CD14-positive monocyte (primary cell): Measurements from ENCODE around the gene EMID1. TPM values are rescaled to one million over a fixed set of nuclear protein-coding genes. Genes with fewer than 3 reads are reported as not detected.
A peak's percentile ranks its signal among the peaks of the same experiment; 100 is the strongest.

Experiments
- DNase-seq, 3 donors: peaks; one replicate each; pipeline ENCODE4 v3.0.0-alpha.2; 2011 to 2022
- H2AFZ ChIP-seq: 2 replicates; pipeline ENCODE4 v1.6.0; 2012; ENCODE audit warnings: mild to moderate bottlenecking, low read depth, low read length, inconsistent platforms; ENCODE audit not compliant: insufficient read depth, poor library complexity, severe bottlenecking
- H3K27ac ChIP-seq, 2 donors: 1 replicate in 1 of 2; 2 replicates in 1 of 2; pipeline ENCODE4 v1.5.1; 2012 to 2013; ENCODE audit warnings: low read length in 2 of 2, control low read depth in 1 of 2, inconsistent platforms in 1 of 2, low read depth in 1 of 2, mild to moderate bottlenecking in 1 of 2
- H3K27me3 ChIP-seq, 2 donors: one replicate each; pipeline versions ENCODE4 v1.6.0 to v1.6.1; 2011 to 2013; ENCODE audit warnings: low read length in 2 of 2; ENCODE audit not compliant: control insufficient read depth in 2 of 2, insufficient read depth in 2 of 2
- H3K36me3 ChIP-seq, 2 donors: replicated peaks in 1 of 2; 1 replicate in 1 of 2; 2 replicates in 1 of 2; pipeline versions ENCODE4 v1.5.1 to v1.6.1; 2012 to 2013; ENCODE audit warnings: low read length in 2 of 2, control low read depth in 1 of 2, inconsistent platforms in 1 of 2, mild to moderate bottlenecking in 1 of 2; ENCODE audit not compliant: insufficient read depth in 2 of 2, control insufficient read depth in 1 of 2
- H3K4me1 ChIP-seq, 2 donors: 1 replicate in 1 of 2; 2 replicates in 1 of 2; pipeline versions ENCODE4 v1.5.1 to v1.6.1; 2012 to 2013; ENCODE audit warnings: low read length in 2 of 2, control low read depth in 1 of 2, inconsistent platforms in 1 of 2, mild to moderate bottlenecking in 1 of 2, moderate library complexity in 1 of 2; ENCODE audit not compliant: insufficient read depth in 2 of 2, control insufficient read depth in 1 of 2
- H3K4me2 ChIP-seq: replicated peaks from 2 replicates; pipeline ENCODE3; 2012; ENCODE audit warnings: low read length, moderate library complexity, mild to moderate bottlenecking; ENCODE audit not compliant: poor library complexity, severe bottlenecking; ENCODE audit errors: extremely low read depth
- H3K4me3 ChIP-seq, 3 experiments: fragments of 200-600 bp in 1 of 3; sonication (generic) in 1 of 3; replicated peaks in 1 of 3; 1 replicate in 2 of 3; 2 replicates in 1 of 3; pipeline ENCODE4 v1.5.1; 2011 to 2013; ENCODE audit warnings: low read length in 3 of 3, mild to moderate bottlenecking in 3 of 3, control low read depth in 2 of 3, low read depth in 2 of 3, inconsistent platforms in 1 of 3, moderate library complexity in 1 of 3
- H3K79me2 ChIP-seq: 2 replicates; pipeline ENCODE4 v1.6.0; 2012; ENCODE audit warnings: mild to moderate bottlenecking, control low read depth, inconsistent platforms, low read length, moderate library complexity; ENCODE audit not compliant: insufficient read depth
- H3K9ac ChIP-seq: 2 replicates; pipeline ENCODE4 v1.6.0; 2017; ENCODE audit warnings: low read length, mild to moderate bottlenecking; ENCODE audit not compliant: insufficient read depth, poor library complexity, severe bottlenecking
- H3K9me3 ChIP-seq, 2 donors: replicated peaks in 1 of 2; 1 replicate in 1 of 2; 2 replicates in 1 of 2; pipeline versions ENCODE4 v1.5.1 to v1.6.1; 2012 to 2013; ENCODE audit warnings: low read length in 2 of 2, control low read depth in 1 of 2; ENCODE audit not compliant: control insufficient read depth in 1 of 2, insufficient read depth in 1 of 2
- H4K20me1 ChIP-seq: 2 replicates; pipeline ENCODE4 v1.6.0; 2012; ENCODE audit warnings: mild to moderate bottlenecking, low read length, control low read depth, moderate library complexity; ENCODE audit not compliant: insufficient read depth
- H3K27ac Mint-ChIP-seq, 7 donors: one replicate each; pipeline ENCODE4 v1.8.0; 2020; ENCODE audit warnings: mild to moderate bottlenecking in 7 of 7, mixed read lengths in 7 of 7, moderate library complexity in 6 of 7, inconsistent platforms in 2 of 7
- H3K27me3 Mint-ChIP-seq, 3 donors: one replicate each; pipeline ENCODE4 v1.8.0; 2021 to 2022; ENCODE audit warnings: low read depth in 3 of 3, mild to moderate bottlenecking in 3 of 3, mixed read lengths in 3 of 3, moderate library complexity in 3 of 3, inconsistent platforms in 1 of 3
- H3K36me3 Mint-ChIP-seq, 2 donors: one replicate each; pipeline ENCODE4 v1.8.0; 2020; ENCODE audit warnings: mixed read lengths in 2 of 2, inconsistent platforms in 1 of 2, mild to moderate bottlenecking in 1 of 2
- H3K4me1 Mint-ChIP-seq: one replicate; pipeline ENCODE4 v1.8.0; 2020; ENCODE audit warnings: mild to moderate bottlenecking, mixed read lengths
- H3K4me3 Mint-ChIP-seq, 2 donors: one replicate each; pipeline ENCODE4 v1.8.0; 2020; ENCODE audit warnings: mild to moderate bottlenecking in 2 of 2, mixed read lengths in 2 of 2, moderate library complexity in 1 of 2
- H3K9me3 Mint-ChIP-seq, 7 donors: one replicate each; pipeline ENCODE4 v1.8.0; 2020 to 2022; ENCODE audit warnings: mixed read lengths in 7 of 7, mild to moderate bottlenecking in 6 of 7, moderate library complexity in 6 of 7, inconsistent platforms in 2 of 7
- CTCF ChIP-seq: fragments of 200-600 bp; IDR thresholded peaks from one replicate; pipeline ENCODE4 v1.8.0; 2022; ENCODE audit warnings: antibody characterized with exemption, mild to moderate bottlenecking
- WGBS: methylation state at CpG from one replicate; pipeline ENCODE4 v1.1.5; 2013; ENCODE audit warnings: missing lambda C conversion rate; ENCODE audit not compliant: insufficient coverage; 5-methylcytosine and 5-hydroxymethylcytosine counted together
- intact Hi-C, 2 donors: fragments of 100-400 bp; cut with micrococcal nuclease; formaldehyde crosslinking; loops; one replicate each; pipeline versions ENCODE4 v1.15.0 to v1.15.1; 2023
- polyA plus RNA-seq, 3 donors: library from polyadenylated mRNA; depleted of rRNA in 1 of 3; unstranded in 2 of 3; stranded (reverse) in 1 of 3; fragments of 300-500 nt in 2 of 3; fragments of >200 nt in 1 of 3; fragmentation: Illumina TruSeq in 2 of 3; gene quantifications; 1 replicate in 2 of 3; 2 replicates in 1 of 3; pipeline ENCODE4 v1.2.3, GENCODE V29; 2012 to 2021

The EMID1 gene
- polyA plus RNA-seq, 3 donors = not detected

- no peaks in the 10 kb centered on the region for H3K9me3 Mint-ChIP-seq
- peak overlapping the region; percentile 93 to 98 for H3K4me3 Mint-ChIP-seq
- Histone ChIP-seq H2AFZ (no peak overlapping the region), H3K9me3 (no peaks in the 10 kb centered on the region), H3K36me3 (peaks cover 28 to 39% of the 10 kb centered on the region in 2 donors), H4K20me1 (peaks cover 58% of the 10 kb centered on the region), H3K9ac (peak overlapping the region; percentile 99), H3K27me3 (no peaks in the 10 kb centered on the region), H3K79me2 (peaks cover 73% of the 10 kb centered on the region), H3K4me1 (peaks cover 33 to 41% of the 10 kb centered on the region in 2 donors), H3K27ac (peak overlapping the region; percentile 86 to 100), H3K4me3 (peak overlapping the region; percentile 68 to 86 (median 80)), H3K4me2 (peak overlapping the region; percentile 91)
- intact Hi-C loops = loop anchor here (5.0 to 10.0 kb wide), 2 partner anchors 33 to 116 kb away; partner anchors contain the start of gene AP1B1 (in 1 of the 2)
- no peak for TF ChIP-seq CTCF
- peak overlapping the region; percentile 89 to 100 (median 100) for H3K27ac Mint-ChIP-seq
- H3K27me3 Mint-ChIP-seq = peaks cover 0 to 2% (median 0%) of the 10 kb centered on the region in 3 donors
- WGBS = 0% methylated on average over 14 of the region's 14 CpGs
- peaks cover 46% of the 10 kb centered on the region for H3K4me1 Mint-ChIP-seq
- peak in 1 of 3 donors; percentile 4 for DNase-seq
- peaks cover 34 to 37% of the 10 kb centered on the region in 2 donors for H3K36me3 Mint-ChIP-seq
These were observed 63.5 kb downstream of the EMID1 start for GRCh38 chr22:29269230-29269604.

- no peaks in the 10 kb centered on the region for H3K9me3 Mint-ChIP-seq
- H3K4me1 Mint-ChIP-seq = peaks cover 46% of the 10 kb centered on the region
- peak in 1 of 3 donors; percentile 32 for DNase-seq
- intact Hi-C loops = loop anchor here (5.0 to 10.0 kb wide), 3 partner anchors 32 to 115 kb away; partner anchors contain the start of genes AP1B1 (in 1 of the 2) and GAS2L1 (in 1 of the 2)
- H3K4me3 ChIP-seq = peak overlapping the region; percentile 68 to 86 (median 80)
- H3K27me3 Mint-ChIP-seq = peaks cover 0 to 2% (median 0%) of the 10 kb centered on the region in 3 donors
- WGBS = 13% methylated on average over 6 of the region's 13 CpGs
- H3K79me2 ChIP-seq = peaks cover 80% of the 10 kb centered on the region
- peaks cover 33 to 41% of the 10 kb centered on the region in 2 donors for H3K4me1 ChIP-seq
- H3K27ac ChIP-seq = peak overlapping the region in 1 of 2 donors; percentile 100
- H3K27ac Mint-ChIP-seq = peak overlapping the region; percentile 88 to 100 (median 100)
- no peak for TF ChIP-seq CTCF
- H2AFZ ChIP-seq = no peak overlapping the region
- peak overlapping the region; percentile 91 for H3K4me2 ChIP-seq
- no peaks in the 10 kb centered on the region for H3K9me3 ChIP-seq
- H3K36me3 ChIP-seq = peaks cover 31 to 46% of the 10 kb centered on the region in 2 donors
- H4K20me1 ChIP-seq = peaks cover 65% of the 10 kb centered on the region
- H3K4me3 Mint-ChIP-seq = peak overlapping the region; percentile 93 to 98
- peaks cover 37 to 40% of the 10 kb centered on the region in 2 donors for H3K36me3 Mint-ChIP-seq
- no peaks in the 10 kb centered on the region for H3K27me3 ChIP-seq
- peak overlapping the region; percentile 99 for H3K9ac ChIP-seq
These were observed 64.2 kb downstream of the EMID1 start for GRCh38 chr22:29269731-29270474.
